GM12878 (cell line): Measurements from ENCODE around the gene ABCC1. TPM values are rescaled to one million over a fixed set of nuclear protein-coding genes. Genes with fewer than 3 reads are reported as not detected.
"Not testable (repeated sequence)": the region's sequence is repeated elsewhere in the genome, so short reads cannot be mapped to it uniquely, and the experiment has no call there.

Source experiments
- ATAC-seq: fragments of 200-7000 bp; cut with Tn5 transposase; 3 replicates; pipeline ENCODE4 v1.9.1; 2020; ENCODE audit warnings: mild to moderate bottlenecking, moderate library complexity
- BruUV-seq: library from RNA; stranded (reverse); fragments of 400-500 nt; replicated peaks from 2 replicates; lab custom pipeline; 2021; lab: Mats Ljungman, UMichigan
- CTCF ChIA-PET: fragments of 300-600 bp; sonication (Branson Sonifier 250); formaldehyde crosslinking; extraction: SDS; loops from one replicate; lab custom pipeline; 2021; ENCODE audit warnings: inconsistent platforms; lab: Yijun Ruan, JAX
- POLR2A ChIA-PET: fragments of 350-600 bp; formaldehyde crosslinking; extraction: SDS; loops from one replicate; lab custom pipeline; 2021; ENCODE audit warnings: inconsistent platforms; lab: Charles Lee
- RAD21 ChIA-PET: fragments of 300-600 bp; sonication (Branson Sonifier 250); formaldehyde crosslinking; loops from one replicate; lab custom pipeline; 2023; ENCODE audit warnings: antibody characterized with exemption; ENCODE audit not compliant: unreplicated experiment; lab: Charles Lee
- SMC1A ChIA-PET: fragments of 300-600 bp; sonication (Branson Sonifier 250); formaldehyde crosslinking; loops from one replicate; lab custom pipeline; 2023; ENCODE audit not compliant: unreplicated experiment, uncharacterized antibody; lab: Charles Lee
- DNase-seq: peaks from one replicate; pipeline ENCODE4 v3.0.0-alpha.2; 2011; ENCODE audit warnings: low read depth, low spot score
- FAIRE-seq: peaks from 3 replicates; lab custom pipeline; 2011; peaks lifted over from hg19 to GRCh38; lab: Jason Lieb, UNC
- H2AFZ ChIP-seq: 2 replicates; pipeline ENCODE4 v1.6.0; 2011; ENCODE audit warnings: low read depth, low read length, control low read depth; ENCODE audit not compliant: control insufficient read depth
- H3K27ac ChIP-seq: 2 replicates; pipeline ENCODE4 v1.5.1; 2011; ENCODE audit warnings: control low read depth; ENCODE audit not compliant: control insufficient read depth, insufficient read depth
- H3K27me3 ChIP-seq, 2 experiments: replicated peaks in 1 of 2; 2 replicates each; pipeline versions ENCODE4 v1.6.0 to v1.6.1; 2011; ENCODE audit warnings: low read length in 1 of 2; ENCODE audit not compliant: control insufficient read depth in 2 of 2, insufficient read depth in 2 of 2
- H3K36me3 ChIP-seq, 2 experiments: 2 replicates each; pipeline ENCODE4 v1.5.1; 2011; ENCODE audit warnings: low read length in 1 of 2; ENCODE audit not compliant: control insufficient read depth in 2 of 2, insufficient read depth in 2 of 2
- H3K4me1 ChIP-seq: 2 replicates; pipeline ENCODE4 v1.6.1; 2011; ENCODE audit warnings: mild to moderate bottlenecking, low read length, moderate library complexity, mixed read lengths; ENCODE audit not compliant: control insufficient read depth, insufficient read depth
- H3K4me2 ChIP-seq: 2 replicates; pipeline ENCODE4 v1.6.0; 2011; ENCODE audit warnings: control low read depth; ENCODE audit not compliant: control insufficient read depth, insufficient read depth
- H3K4me3 ChIP-seq: fragments of 200-600 bp; sonication (generic); 2 replicates; pipeline ENCODE4 v1.5.1; 2016
- H3K79me2 ChIP-seq: 2 replicates; pipeline ENCODE4 v1.6.0; 2011; ENCODE audit warnings: low read length; ENCODE audit not compliant: control insufficient read depth, insufficient read depth
- H3K9ac ChIP-seq: 2 replicates; pipeline ENCODE4 v1.8.0; 2011; ENCODE audit warnings: low read length, control low read depth, mixed read lengths; ENCODE audit not compliant: control insufficient read depth, insufficient read depth
- H3K9me3 ChIP-seq: replicated peaks from 3 replicates; pipeline ENCODE4 v1.5.1; 2011; ENCODE audit warnings: mild to moderate bottlenecking, low read length; ENCODE audit not compliant: control insufficient read depth, insufficient read depth
- H4K20me1 ChIP-seq: 2 replicates; pipeline ENCODE4 v1.6.0; 2011; ENCODE audit not compliant: control insufficient read depth, insufficient read depth
- RBBP5 ChIP-seq: fragments of 200-600 bp; sonication (generic); conservative IDR thresholded peaks from 2 replicates; pipeline ENCODE4 v1.6.1; 2016
- WGBS: methylation state at CpG from one replicate; pipeline ENCODE4 v1.1.6; 2016; ENCODE audit warnings: low lambda C conversion rate; ENCODE audit not compliant: insufficient replicate concordance, insufficient coverage; ENCODE audit errors: missing lambda C conversion rate; 5-methylcytosine and 5-hydroxymethylcytosine counted together
- in situ Hi-C: fragments of 300-500 bp; cut with MboI; formaldehyde crosslinking; loops from 9 replicates; pipeline ENCODE4 v1.14.3; 2018; ENCODE audit warnings: mixed read lengths
- intact Hi-C: fragments of 100-400 bp; cut with micrococcal nuclease; formaldehyde crosslinking; loops from one replicate; pipeline ENCODE4 v1.14.2; 2022; ENCODE audit not compliant: unreplicated experiment
- polyA plus RNA-seq, 11 experiments: library from polyadenylated mRNA; depleted of rRNA in 4 of 11; unstranded in 6 of 11; stranded (reverse) in 5 of 11; fragments of >200 nt; fragmentation: Nextera tagmentation in 4 of 11; fragmentation: Illumina TruSeq in 1 of 11; extraction: Ambion mirVana in 4 of 11; extraction: Trizol in 1 of 11; gene quantifications; 1 replicate in 1 of 11; 2 replicates in 10 of 11; pipeline versions ENCODE4 v1.2.1 to v1.2.3, GENCODE V29; 2011 to 2016; ENCODE audit warnings: inconsistent platforms in 2 of 11, missing spikeins in 2 of 11, low read depth in 1 of 11
- total RNA-seq, 4 experiments: library from RNA; depleted of rRNA in 3 of 4; stranded (reverse); fragments of >200 nt in 3 of 4; fragmentation: Illumina TruSeq in 1 of 4; extraction: Trizol in 1 of 4; gene quantifications; 2 replicates each; pipeline versions ENCODE4 v1.2.1 to v1.2.3, GENCODE V29; 2013 to 2021
- TF ChIP-seq, protein P1 (sequence below): fragments of 450-650 bp; IDR thresholded peaks from 2 replicates; pipeline ENCODE4 v1.6.1; 2016; ENCODE audit warnings: mild to moderate bottlenecking
- TF ChIP-seq, protein P2 (sequence below): IDR thresholded peaks from 2 replicates; pipeline ENCODE4 v1.6.1; 2011; ENCODE audit warnings: mild to moderate bottlenecking, low read depth, low read length, moderate library complexity; ENCODE audit not compliant: insufficient replicate concordance
- TF ChIP-seq, protein P3 (sequence below): fragments of 150-350 bp; IDR thresholded peaks from 2 replicates; pipeline ENCODE4 v1.6.1; 2016; ENCODE audit warnings: low read depth, low read length

The ABCC1 gene
- total and polyA plus RNA-seq, 10 of the 15 experiments (the other 5 are each of a cell fraction or from before 2014, with no cell fraction given), result 3.2 to 44.6 (median 14.5) TPM

DNA sequence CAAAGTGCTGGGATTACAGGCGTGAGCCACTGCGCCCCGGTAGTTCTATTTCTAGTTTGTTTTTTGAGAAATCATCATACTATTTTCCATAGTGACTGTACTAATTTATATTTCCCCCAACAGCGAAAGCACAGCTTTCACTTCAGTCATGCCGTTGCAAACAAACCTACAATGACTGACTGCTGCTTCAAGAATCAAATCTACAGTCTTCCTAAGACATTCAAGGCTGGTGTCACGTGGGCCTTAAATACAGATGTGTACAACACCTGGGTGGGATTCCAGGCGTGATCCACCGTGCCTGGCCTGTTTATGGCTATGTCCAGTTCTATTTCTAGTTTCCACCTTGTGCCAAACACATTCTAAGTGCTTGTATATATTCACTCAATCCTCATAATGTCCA lies 201.9 kb downstream of the ABCC1 start (continued):
- TF ChIP-seq, protein P1, sequence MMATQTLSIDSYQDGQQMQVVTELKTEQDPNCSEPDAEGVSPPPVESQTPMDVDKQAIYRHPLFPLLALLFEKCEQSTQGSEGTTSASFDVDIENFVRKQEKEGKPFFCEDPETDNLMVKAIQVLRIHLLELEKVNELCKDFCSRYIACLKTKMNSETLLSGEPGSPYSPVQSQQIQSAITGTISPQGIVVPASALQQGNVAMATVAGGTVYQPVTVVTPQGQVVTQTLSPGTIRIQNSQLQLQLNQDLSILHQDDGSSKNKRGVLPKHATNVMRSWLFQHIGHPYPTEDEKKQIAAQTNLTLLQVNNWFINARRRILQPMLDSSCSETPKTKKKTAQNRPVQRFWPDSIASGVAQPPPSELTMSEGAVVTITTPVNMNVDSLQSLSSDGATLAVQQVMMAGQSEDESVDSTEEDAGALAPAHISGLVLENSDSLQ, result no peak
- TF ChIP-seq, protein P2, sequence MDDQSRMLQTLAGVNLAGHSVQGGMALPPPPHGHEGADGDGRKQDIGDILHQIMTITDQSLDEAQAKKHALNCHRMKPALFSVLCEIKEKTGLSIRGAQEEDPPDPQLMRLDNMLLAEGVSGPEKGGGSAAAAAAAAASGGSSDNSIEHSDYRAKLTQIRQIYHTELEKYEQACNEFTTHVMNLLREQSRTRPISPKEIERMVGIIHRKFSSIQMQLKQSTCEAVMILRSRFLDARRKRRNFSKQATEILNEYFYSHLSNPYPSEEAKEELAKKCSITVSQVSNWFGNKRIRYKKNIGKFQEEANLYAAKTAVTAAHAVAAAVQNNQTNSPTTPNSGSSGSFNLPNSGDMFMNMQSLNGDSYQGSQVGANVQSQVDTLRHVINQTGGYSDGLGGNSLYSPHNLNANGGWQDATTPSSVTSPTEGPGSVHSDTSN, result no peak
- TF ChIP-seq, protein P3, sequence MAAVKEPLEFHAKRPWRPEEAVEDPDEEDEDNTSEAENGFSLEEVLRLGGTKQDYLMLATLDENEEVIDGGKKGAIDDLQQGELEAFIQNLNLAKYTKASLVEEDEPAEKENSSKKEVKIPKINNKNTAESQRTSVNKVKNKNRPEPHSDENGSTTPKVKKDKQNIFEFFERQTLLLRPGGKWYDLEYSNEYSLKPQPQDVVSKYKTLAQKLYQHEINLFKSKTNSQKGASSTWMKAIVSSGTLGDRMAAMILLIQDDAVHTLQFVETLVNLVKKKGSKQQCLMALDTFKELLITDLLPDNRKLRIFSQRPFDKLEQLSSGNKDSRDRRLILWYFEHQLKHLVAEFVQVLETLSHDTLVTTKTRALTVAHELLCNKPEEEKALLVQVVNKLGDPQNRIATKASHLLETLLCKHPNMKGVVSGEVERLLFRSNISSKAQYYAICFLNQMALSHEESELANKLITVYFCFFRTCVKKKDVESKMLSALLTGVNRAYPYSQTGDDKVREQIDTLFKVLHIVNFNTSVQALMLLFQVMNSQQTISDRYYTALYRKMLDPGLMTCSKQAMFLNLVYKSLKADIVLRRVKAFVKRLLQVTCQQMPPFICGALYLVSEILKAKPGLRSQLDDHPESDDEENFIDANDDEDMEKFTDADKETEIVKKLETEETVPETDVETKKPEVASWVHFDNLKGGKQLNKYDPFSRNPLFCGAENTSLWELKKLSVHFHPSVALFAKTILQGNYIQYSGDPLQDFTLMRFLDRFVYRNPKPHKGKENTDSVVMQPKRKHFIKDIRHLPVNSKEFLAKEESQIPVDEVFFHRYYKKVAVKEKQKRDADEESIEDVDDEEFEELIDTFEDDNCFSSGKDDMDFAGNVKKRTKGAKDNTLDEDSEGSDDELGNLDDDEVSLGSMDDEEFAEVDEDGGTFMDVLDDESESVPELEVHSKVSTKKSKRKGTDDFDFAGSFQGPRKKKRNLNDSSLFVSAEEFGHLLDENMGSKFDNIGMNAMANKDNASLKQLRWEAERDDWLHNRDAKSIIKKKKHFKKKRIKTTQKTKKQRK, result no peak
- no peak for TF ChIP-seq RBBP5

DNA sequence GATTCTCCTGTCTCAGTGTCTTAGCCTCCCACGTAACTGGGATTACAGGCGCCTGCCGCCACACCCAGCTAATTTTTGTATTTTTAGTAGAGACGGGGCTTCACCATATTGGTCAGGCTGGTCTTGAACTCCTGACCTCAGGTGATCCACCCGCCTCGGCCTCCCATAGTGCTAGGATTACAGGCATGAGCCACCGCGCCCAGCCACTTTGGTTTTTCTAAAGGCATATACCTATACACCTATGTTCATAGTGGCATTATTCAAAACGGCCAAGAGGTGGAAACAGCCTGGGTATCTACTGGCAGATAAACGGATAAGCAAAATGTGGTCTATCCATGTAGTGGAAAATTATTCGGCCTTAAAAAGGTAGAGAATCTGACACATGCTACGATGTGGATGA lies 203.6 kb downstream of the ABCC1 start:
- H3K9ac ChIP-seq, H3K9me3 ChIP-seq, CTCF ChIA-PET, in situ Hi-C loops, H3K27me3 ChIP-seq, SMC1A ChIA-PET, DNase-seq, H2AFZ ChIP-seq, RAD21 ChIA-PET, H3K27ac ChIP-seq, H3K4me2 ChIP-seq, BruUV-seq, ATAC-seq, H3K36me3 ChIP-seq, POLR2A ChIA-PET, H3K79me2 ChIP-seq, H3K4me3 ChIP-seq, H3K4me1 ChIP-seq, H4K20me1 ChIP-seq, intact Hi-C loops, FAIRE-seq: not testable (repeated sequence)
- 82% methylated on average over 12 of the region's 12 CpGs for WGBS
